HG03108 (cell line): ENCODE measurements around the gene FAM174C.
"Not testable (repeated sequence)": the region's sequence is repeated elsewhere in the genome, so short reads cannot be mapped to it uniquely, and the experiment has no call there.

Source experiments
- ATAC-seq: cut with Tn5 transposase; IDR thresholded peaks from one replicate; pipeline ENCODE4 v1.9.1; 2021; ENCODE audit warnings: moderate library complexity; ENCODE audit not compliant: unreplicated experiment

The FAM174C gene

DNA sequence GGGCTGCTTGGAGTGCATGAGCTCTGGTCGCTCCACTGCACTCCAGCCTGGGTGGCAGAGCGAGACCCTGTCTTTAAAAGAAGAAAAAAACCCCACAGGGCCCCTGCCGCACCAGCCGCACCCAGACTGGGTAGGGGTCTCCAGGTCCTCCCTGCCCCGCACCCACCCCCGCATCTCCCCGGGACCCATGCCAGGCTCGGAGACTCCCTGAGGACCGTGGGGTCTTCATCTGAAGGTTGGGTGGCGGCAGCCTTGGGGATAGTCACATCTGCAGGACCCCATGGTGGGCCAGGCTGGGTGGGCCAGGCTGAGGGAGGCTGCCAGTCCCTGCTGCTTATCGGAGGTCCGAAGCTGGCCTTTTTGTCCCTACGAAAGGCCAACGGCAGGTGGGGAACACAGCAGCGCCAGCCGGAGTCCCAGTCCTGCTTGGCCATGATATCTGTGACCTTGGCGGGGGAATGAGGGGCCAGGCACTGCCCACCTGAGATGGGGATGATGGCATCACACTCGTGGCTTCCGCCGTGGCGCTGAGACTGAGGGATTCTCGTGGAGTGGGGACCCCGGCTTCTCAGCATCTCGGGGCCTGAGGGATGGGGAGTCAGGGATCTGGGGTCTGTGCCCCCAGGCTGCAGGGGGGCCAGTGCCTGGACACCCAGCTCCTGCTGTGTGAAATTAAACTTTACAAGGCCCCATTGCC, 21.4 kb downstream of the FAM174C start:
- ATAC-seq = no peak

DNA sequence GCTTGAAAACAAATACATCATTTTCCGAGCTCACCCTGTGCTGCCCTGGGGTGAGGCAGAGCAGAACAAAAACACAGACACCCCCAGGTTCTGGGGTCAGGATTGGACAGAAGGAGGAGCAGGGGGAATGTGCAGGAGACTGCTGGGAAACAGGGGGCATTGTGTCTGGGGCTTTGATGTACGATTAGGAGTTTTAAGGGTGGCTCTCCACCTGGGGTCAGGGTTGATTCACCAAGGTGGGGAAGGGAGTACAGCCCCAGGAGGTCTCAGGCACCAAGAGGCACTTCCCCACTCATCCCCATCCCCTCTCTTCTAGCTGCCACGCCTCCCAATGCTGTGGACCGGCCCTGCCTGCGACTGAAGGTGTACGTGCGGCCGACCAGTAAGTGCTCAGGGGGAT, 22.9 kb downstream of the FAM174C start:
- no peak for ATAC-seq

DNA sequence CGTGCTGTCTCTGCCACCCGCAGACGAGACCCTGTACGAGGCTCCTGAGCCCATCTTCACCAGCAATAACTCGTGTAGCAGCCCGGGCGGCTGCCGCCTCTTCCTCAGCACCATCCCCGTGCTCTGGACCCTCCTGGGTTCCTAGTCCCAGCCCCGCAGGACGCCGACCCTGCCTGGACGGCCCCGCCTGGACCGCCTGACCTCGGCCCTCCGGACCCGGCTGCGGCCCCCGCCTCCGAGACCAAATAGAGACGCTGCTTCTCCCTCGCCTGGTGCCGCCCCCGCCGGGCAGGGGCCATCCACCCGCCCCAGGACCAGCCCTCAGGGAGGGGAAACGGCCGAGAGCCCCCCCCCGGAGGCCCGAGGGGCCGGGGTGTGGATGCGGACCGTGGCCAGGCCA, 24.5 kb downstream of the FAM174C start:
- ATAC-seq = no peak

DNA sequence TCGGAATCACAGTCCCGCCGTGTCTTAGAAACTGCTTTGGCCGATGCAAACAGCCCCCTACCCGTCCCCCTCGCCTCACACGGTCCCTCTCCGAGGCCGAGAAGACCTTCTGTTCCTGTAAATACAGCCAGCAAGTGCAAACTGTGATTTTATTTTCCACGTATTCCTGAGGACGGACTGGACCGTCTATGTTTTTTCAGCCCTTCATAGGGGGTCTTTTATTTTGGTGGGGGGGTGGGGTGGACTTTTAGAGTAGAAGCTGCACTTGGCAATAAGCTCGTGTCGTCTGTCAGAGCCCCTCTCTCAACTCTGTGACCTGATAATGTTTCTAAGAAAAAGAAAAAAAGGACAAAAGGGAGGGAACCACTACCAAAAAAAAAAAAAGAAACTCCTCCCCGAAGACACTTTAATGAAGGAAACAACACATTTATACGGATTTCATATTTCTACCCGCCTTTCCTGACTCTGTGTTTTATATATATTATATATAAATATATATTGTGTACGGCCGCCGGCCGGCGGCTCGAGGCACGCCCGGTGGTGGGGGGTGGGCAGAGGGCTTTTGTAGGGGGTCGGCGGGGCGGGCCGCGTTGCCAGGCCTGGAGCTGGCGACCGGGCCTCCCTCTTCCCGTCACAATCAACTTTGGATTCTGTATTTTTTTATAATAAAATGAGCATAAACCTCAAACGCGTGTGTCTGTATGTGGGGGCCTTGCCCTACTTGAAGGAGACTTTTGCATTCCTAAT, 25.6 kb downstream of the FAM174C start:
- ATAC-seq = no peak

DNA sequence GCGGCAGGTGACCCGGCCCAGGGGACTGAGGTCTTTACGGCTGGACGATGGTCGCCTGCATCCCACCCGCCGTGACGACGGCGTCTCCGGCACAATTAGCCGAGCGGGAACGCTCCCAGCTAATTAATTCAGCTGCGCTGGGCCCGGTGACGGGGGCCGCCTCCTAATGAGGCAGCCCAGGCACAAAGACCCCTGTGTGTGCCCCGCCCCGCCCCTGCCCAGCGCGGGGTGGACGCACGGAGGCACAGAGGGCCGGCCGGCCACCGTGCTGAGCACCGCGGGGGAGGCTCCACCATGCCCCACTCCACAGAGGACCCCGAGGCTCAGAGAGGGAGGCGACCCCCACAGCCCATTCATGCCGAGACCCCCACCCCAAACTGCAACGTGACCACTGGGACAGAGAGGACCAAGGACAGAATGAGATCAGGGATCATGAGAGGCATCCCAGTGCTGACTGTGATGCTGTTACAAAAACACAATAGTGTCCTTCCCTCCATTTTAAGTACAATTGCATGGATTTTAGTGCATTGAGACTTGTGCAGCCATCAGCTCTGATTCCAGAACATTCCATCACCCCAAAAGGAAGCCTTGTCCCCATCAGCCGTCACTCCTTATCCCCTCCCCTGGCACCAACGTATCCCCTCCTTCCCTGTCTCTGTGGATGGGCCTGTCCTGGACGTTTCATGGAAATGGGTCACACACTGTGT, 27.4 kb downstream of the FAM174C start:
- no peak for ATAC-seq

DNA sequence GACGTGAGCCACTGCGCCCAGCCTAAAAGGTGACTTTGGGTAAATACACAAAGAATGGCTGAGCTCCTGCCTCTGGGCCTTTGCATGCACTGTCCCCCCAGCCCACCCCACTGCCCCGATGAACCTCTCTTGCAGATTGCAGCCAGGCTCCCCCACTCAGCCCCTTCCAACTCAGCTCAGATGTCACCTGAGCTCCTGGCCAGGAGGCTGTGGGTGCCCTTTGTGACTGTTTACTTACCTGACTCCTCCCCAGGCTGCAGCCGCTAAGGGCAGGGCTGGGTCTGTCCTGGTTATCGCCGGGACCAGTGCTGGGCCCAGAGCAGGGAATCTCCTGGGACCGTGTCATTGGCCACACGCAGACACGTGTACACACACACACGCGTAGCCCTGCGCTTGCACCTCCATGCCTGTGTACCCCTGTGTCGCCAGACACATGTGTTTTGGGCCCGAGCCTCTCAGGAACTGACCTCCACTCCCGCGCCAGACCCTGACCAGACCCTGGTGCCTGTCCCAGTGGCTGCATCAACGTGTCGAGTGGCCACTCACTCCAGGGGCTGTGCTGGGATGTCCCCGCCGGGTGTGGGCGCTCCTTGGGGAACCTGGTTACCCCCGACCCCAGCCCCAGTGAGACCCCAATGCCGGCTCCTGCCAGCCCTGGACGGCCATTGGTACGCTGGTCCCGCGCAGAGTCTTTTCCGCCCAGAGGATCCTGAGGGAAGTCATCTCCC, 29.0 kb downstream of the FAM174C start:
- ATAC-seq = no peak

DNA sequence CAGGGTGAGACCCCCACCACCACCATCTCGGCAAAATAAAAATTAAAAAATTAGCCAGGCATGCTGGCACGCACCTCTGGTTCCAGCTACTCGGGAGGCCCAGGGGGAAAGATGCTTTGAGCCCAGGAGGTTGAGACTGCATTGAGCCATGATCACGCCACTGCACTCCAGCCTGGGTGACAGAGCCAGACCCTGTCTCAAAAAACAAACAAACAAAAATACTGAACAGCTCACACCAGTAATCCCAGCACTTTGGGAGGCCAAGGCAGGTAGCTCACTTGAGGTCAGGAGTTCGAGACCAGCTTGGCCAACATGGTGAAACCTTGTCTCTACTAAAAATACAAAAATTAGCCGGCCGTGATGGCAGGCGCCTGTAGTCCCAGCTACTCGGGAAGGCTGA, 30.0 kb downstream of the FAM174C start:
- not testable (repeated sequence) for ATAC-seq

DNA sequence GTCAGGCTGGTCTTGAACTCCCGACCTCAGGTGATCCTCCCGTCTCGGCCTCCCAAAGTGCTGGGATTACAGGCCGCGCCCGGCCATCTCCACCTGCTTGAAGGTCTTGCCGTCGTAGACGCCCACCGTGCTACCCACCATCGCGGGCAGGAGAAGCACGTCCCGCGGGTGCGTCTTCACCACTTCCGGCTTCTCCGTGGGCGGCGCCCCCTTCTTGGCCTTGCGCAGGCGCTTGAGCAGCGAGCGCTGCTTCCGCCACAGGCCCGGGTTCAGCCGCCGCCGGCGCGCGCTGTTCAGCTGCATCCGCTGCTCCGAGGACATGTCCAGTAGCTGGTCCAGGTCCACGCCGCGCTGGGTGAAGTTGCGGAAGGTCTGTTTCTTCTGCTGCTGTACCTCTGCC, 32.0 kb downstream of the FAM174C start:
- ATAC-seq = no peak

DNA sequence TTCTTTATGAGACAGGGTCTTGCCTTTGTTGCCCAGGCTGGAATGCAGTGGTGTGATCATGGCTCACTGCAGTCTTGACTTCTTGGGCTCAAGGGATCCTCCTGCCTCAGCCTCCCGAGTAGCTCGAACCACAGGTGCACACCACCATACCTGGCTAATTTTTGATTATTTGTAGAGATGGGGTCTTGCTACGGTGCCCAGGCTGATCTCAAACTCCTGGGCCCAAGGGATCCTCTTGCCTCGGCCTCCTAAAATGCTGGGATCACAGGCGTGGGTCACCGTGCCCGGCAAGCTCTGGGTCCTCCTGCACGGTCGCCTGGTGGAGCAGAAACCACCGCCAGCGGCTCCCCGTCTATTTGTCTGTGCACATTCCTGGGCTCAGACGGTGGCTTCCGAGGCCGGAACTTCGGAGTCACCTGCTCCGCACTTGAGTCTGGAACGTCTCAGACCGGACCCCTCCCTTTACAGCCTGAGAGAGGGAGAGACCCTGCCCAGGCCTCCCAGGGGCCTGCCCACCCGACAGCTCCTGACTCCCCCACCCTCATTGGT, 32.5 kb downstream of the FAM174C start:
- no peak for ATAC-seq

DNA sequence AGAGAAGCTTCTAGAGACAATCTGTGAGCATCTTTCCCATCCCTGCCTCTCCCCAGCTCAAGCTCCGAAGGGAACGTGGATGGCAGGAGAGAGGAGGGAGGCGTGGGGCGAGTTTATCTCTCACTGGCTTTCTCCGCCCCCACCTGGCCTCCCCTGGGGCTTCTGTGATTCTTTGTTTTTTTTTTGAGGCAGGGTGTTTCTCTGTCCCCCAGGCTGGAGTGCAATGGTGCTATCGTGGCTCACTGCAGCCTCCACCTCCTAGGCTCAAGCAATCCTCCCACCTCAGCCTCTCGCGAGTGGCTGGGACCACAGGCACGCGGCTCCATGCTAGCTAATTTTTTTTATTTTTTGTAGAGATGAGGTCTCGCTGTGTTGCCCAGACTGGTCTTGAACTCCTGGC, 33.4 kb downstream of the FAM174C start:
- no peak for ATAC-seq

DNA sequence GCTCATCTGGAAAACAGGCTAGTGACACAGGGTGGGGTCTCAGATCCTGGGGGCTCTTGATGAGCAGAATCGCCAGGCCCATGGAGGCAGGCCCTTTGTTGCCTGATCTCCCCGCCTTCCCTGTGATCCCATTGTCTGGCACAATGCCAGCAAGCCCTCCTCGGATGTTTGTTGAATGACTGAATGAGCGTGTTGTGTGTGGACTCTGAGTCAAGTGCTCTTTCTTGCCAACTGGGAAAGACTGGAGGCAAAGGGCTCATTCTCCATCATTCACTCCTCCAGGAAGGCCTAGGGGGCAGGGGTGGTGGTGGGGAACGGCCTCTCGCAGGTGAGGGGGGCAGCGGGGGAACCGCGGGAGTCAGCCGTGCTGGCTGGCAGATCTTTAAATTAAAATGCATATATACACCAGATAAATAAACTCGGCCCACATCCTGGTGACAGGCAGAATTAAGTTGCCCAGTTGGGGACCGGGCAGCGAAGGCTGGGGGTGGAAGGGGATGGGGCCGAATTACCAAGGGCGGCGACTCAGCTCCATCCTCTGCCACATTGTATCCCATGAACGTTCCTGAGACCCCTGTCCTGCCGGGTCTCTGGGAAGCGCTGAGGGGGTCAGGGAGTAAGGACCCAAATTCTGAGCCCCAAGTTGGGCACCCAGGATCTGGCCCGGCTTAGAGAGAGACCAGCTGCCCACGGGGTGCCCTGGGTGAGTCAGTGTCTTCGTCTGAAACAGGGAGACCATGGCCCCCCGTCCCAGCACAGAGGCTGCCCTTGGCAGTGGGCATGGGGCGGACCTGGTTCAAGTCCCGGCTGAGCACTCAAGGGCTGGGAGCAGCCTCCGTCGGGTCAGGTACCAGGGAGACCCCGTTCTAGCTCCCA, 34.9 kb downstream of the FAM174C start:
- ATAC-seq = no peak

DNA sequence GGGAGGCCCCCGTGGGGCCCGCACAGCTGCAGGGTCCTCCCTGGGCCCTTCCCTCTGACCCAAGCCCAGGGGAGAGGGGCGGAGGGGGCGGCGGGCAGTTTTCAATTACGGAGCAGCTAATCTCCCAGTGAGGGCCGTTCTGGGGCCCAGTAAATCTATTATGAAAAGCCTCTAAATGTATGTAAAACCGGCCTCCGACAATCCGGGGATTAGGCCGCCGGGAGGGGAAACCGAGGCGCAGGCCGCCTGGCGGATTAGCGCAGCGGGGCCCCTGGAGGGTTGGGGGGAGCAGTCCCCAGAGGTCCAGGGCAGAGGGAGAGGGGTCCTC, 35.5 kb downstream of the FAM174C start:
- no peak for ATAC-seq

DNA sequence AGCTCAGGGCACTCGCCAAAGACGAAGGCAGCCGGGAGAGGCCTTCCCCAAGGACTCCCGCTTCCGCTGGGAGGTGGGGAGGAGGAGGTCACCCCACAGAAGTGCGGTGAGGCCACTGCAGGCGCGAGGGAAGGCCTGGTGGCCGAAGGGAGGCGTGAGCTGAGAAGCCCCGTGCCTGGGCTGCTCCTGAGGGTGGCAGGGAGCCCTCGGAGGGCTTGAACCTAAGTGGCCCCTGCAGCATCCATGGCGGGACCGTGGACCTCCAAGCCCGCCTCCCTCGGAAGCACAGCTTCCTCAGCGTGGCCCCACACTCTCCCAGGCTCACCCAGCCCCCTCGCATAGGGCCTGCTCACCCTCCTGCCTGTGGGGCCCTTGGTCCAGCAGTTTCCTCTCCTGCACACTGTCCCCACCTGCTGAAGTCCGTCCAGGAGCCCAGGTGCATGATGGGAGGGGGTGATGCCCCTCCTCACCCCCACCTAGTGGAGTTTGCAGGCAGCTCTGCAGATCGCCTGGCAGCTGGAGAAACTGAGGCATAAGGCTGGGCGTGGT, 36.3 kb downstream of the FAM174C start:
- no peak for ATAC-seq

DNA sequence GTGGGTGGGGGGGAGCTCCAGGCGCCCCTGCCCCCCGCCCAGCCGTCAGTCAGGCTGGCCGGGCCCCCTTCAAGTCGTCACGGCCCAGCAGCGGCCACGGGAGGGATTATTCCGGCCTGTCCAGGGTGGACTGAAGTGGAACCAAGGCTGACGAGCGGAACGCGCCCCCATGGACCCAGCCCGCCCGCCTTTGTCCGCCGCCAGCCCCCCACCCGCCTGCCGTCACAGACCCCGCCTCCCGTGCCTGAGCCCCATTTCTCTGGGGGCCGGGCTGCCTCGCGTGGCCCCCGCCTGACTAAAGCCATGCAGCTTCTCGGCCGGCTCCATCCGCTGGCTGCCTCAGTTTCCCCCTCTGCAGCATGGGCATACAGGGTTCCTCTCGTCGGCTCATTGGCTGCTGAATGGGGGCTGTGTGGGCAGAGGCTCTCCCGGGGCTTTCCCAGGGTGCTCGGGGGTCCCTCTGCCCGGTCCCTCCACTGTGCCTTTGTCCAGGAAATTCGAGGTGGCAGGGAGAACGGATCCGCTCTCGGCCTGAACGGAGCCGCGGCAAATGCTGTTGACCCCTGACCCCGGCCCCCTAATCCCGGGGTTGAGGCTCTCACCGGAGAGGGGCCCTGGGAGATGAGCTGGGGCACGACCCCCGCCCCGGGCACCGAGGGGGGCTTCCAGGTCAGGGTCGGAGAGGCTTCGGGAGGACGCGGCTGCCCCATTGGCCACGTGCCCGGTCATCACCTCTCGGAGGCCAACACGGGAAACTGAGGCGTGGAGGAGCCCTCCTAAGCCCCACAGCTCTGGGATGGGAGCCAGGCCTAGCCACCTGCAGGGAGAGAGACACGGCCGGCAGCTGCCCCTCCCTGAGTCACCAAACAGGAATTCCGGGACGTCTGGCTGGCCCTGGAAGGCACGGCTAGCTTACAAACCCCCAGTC, 37.7 kb downstream of the FAM174C start:
- ATAC-seq = no peak

DNA sequence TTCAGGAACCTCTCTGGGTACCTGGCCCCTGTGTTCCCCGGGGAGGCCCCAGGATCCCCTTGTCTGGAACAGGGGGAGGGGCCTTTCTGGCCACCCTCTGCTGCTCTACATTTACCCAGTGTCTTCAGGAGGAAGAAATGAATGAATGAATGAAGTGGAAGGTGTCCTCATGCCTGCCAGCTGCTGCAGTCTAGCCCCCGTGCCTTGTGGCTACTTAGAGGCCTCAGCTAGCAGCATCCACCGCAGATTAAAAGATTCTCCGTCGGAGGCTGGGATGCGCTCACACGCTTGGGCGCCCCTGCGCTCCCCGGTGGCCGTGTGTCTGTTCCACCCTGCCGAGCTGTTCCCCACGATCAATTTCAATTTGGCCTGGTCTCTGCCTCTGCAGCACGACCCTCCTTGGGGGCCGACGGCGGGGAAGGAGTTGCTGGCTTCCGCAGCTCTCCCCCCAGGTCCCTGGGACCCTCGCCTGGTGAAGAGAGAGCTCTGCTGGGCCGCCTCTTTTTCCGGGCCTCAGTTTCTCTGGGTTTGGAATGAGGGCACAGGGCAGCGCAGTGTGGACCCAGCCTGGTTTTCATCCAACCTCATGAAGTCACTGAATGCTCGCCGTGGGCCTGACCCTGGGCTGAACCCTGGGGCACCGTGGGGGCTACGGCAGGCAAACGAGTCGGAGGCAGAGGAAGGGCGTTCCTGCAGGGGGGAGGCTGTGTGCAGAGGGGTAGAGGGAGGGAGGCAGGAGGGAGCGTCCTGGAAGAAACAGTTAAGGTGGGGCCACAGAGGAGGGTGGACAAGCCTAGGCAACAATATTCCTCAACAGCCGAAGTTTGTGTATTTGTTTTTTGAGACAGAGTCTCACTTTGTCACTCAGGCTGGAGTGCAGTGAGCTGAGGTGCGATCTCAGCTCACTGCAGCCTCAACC, 38.6 kb downstream of the FAM174C start:
- no peak for ATAC-seq

DNA sequence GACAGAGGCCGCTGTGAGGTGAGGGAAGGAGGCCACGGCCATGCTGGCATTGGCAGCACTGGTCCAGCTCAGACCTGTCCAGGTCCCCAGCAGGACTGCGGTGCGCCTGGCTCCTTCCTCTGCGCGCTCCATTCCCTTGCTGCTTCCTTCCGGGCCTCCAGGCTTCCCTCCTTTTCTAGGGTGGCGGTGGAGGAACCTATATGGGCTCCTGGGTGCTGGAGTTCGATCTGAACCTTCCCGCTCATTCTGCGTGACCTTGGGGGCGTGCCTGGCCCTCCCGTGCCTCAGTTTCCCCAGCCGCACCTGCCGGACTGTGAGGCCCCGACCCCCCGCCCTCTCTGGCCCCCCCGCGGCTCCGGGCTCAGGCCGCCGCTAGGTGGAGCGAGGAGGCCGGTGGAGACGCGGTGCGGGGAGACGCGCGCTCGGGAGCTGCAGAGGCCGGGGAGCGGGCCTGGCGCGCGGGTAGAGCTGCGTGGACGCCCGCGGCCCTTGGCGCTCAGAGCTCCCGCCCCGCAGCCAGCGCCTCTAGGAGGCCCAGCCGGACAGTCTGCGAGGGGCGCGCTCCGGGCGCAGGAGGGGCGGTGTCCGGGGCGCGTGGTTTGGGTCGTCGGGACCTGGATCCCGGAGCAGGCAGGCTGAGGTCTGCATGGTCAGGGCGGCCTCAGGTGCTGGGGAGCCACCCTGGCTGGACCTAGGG, 40.3 kb downstream of the FAM174C start:
- ATAC-seq = no peak

DNA sequence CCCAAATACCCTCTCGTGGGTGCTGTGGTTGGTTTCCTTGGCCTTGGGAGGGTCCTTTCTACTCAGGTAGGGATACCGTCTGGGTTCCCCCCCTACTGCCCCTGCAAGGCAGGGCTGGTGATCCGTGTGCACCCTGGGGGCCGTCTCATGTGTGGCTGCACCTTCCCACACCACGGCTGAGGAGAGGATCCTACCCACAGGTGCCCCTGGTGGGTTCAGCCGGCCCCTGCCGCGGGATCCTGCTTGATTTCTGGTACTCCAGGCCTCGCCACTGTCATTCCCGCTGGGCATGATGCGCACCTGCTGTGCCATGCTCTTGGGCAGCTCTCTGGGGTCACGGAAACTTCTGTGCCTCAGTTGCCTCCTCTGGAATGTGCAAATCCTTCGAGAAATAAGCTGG, 41.1 kb downstream of the FAM174C start:
- ATAC-seq = no peak
